ENCODE measurements around the gene MAP3K19. TPM values are rescaled to one million over a fixed set of nuclear protein-coding genes. Genes with fewer than 3 reads are reported as not detected.

Gene MAP3K19
- total and polyA plus RNA-seq, 2 of the 8 experiments (the other 6 are each of a cell fraction or from before 2014, with no cell fraction given) = not detected

DNA sequence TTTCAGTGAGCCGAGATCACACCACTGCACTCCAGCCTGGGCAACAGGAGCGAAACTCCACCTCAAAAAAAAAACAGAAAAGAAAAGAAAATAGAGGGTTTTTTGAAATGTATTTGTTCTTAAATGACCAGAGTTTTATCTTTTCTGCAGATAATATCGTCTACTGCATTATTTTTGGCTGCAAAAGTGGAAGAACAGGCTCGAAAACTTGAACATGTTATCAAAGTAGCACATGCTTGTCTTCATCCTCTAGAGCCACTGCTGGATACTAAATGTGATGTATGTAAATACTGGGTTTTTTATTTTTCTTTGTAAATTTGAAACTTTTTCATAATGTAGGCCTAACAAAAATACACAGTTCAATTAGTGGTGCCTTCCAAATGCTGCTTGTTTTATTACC lies 110.6 kb downstream of the MAP3K19 start:
- peaks cover 8 to 56% (median 28%) of the 10 kb centered on the region in 4 experiments; a peak in 7 of 8 replicates for H3K36me3 ChIP-seq (ENCODE audit: control insufficient read depth in 2 of 4, insufficient read depth in 4 of 4, low read length in 3 of 4)
- no peak overlapping the region for H3K4me2 ChIP-seq (ENCODE audit: insufficient read depth in 1 of 2, low read depth in 2 of 2, low read length in 2 of 2)
- no peak overlapping the region for H2BK5ac ChIP-seq (ENCODE audit: low read depth, low read length)
- no peak overlapping the region for H3K27ac ChIP-seq (ENCODE audit: low read depth, low read length)
- H3K9ac ChIP-seq (replicated peaks in 1 of 4; ENCODE audit: extremely low read depth in 1 of 4, low read depth in 3 of 4, low read length in 3 of 4) = no peak overlapping the region
- H3K4me3 ChIP-seq (ENCODE audit: extremely low read depth in 1 of 4, insufficient read depth in 2 of 4, low read depth in 3 of 4, low read length in 4 of 4) = no peak overlapping the region
- no peak overlapping the region for H3K56ac ChIP-seq (replicated peaks; ENCODE audit: insufficient read length, low read depth, low read length)
- H2BK12ac ChIP-seq (ENCODE audit: low read depth, low read length) = no peak overlapping the region
- ChIA-PET CTCF (ENCODE audit: partially characterized antibody) (no interaction called here), POLR2A (ENCODE audit: partially characterized antibody) (interaction anchor here (0.6 to 1.8 kb wide), 3 partner anchors 7 to 19 kb away, joined by 3 to 7 read pairs (median 4); partner anchors contain the start of gene CCNT2)
- H3K79me1 ChIP-seq (ENCODE audit: low read depth, low read length) = 0 out of 2 replicates have a peak, but pooled peaks cover 2% of the 10 kb centered on the region
- H3K9me3 ChIP-seq (ENCODE audit: insufficient read depth in 2 of 2, low read depth in 1 of 2, low read length in 1 of 2) = no peaks in the 10 kb centered on the region
- H2BK120ac ChIP-seq (replicated peaks; ENCODE audit: low read depth, low read length) = no peak overlapping the region
- H3K4me1 ChIP-seq (replicated peaks in 1 of 4; ENCODE audit: control insufficient read depth in 3 of 4, insufficient read depth in 4 of 4, low read length in 3 of 4) = no peaks in the 10 kb centered on the region
- no peak overlapping the region for H4K8ac ChIP-seq (ENCODE audit: extremely low read depth, insufficient read depth, low read length)
- H3K23ac ChIP-seq (ENCODE audit: insufficient read length) = no peak overlapping the region
- no peaks in the 10 kb centered on the region for H3K23me2 ChIP-seq (ENCODE audit: low read depth, low read length)
- no peak overlapping the region for H3K18ac ChIP-seq (ENCODE audit: extremely low read depth, low read length)
- H4K91ac ChIP-seq (replicated peaks; ENCODE audit: insufficient read length, low read length) = no peak overlapping the region
- FAIRE-seq (no peak), DNase-seq (ENCODE audit: low read depth in 1 of 2, low spot score in 2 of 2) (no peak)
- peaks cover 4 to 75% of the 10 kb centered on the region in 2 experiments; a peak in 3 of 4 replicates for H3K79me2 ChIP-seq (ENCODE audit: control insufficient read depth in 1 of 2, insufficient read depth in 2 of 2, low read length in 2 of 2)
- H2AK5ac ChIP-seq (ENCODE audit: low read depth, low read length) = no peak overlapping the region
- no peak overlapping the region for H2AFZ ChIP-seq (ENCODE audit: low read length)
- H4K20me1 ChIP-seq (replicated peaks in 1 of 2; ENCODE audit: control insufficient read depth in 1 of 2, insufficient read depth in 2 of 2, low read length in 2 of 2) = peaks cover 8 to 14% of the 10 kb centered on the region in 2 experiments
- no peak overlapping the region for H4K5ac ChIP-seq (ENCODE audit: insufficient read length, low read depth, low read length)
- 92% methylated on average over 4 of the region's 4 CpGs; no CpG with 5 or more reads in 1 of the 2 experiments for WGBS, 2 experiments (ENCODE audit: extremely low coverage in 1 of 2, insufficient coverage in 1 of 2, insufficient read length in 1 of 2, insufficient replicate concordance in 2 of 2, low coverage in 1 of 2, low lambda C conversion rate in 2 of 2, missing lambda C conversion rate in 1 of 2)
- H3K4ac ChIP-seq (replicated peaks; ENCODE audit: insufficient read length, low read depth, low read length) = no peak overlapping the region
- H2BK15ac ChIP-seq (ENCODE audit: low read length) = no peak overlapping the region
- H3K27me3 ChIP-seq (replicated peaks in 1 of 4; ENCODE audit: control insufficient read depth in 3 of 4, extremely low read depth in 1 of 4, insufficient read depth in 3 of 4, low read length in 3 of 4) = no peaks in the 10 kb centered on the region
- no peak overlapping the region for H2BK20ac ChIP-seq (ENCODE audit: low read length)
- no peak overlapping the region for H3K14ac ChIP-seq (ENCODE audit: insufficient read length)
- TF ChIP-seq SIX5 (IDR thresholded peaks at IDR 0.05; ENCODE audit: low read depth, low read length) (no peak), SUZ12 (IDR thresholded peaks at IDR 0.05; ENCODE audit: low read length) (no peak), POU5F1 (IDR thresholded peaks at IDR 0.05; ENCODE audit: low read depth, low read length) (no peak), MAX (IDR thresholded peaks at IDR 0.05) (no peak)

Data from H1 (cell line).